Measurements from ENCODE around the gene MAML2.

MAML2 gene

DNA sequence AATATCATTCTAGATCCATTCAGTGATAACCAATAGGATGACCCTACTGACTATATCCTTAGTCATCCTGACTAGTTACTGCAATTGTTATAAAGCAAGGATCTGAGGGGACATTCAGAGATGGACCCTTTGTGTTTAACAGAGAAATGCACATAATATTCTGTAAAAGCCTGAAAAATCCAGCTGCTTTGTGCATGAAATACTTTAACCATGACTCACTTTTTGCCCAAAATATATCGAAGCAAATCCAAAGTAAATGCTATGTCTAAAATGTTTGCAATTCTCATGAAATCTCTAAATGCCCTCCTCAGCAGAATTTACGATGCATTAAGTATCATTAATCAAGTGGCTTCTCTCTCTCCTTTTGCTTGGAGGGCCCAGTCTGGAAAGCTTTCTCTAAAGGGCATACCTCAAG is 240.3 kb downstream of the MAML2 start:
- DNase-seq (ENCODE audit: low read depth) = no peak

DNA sequence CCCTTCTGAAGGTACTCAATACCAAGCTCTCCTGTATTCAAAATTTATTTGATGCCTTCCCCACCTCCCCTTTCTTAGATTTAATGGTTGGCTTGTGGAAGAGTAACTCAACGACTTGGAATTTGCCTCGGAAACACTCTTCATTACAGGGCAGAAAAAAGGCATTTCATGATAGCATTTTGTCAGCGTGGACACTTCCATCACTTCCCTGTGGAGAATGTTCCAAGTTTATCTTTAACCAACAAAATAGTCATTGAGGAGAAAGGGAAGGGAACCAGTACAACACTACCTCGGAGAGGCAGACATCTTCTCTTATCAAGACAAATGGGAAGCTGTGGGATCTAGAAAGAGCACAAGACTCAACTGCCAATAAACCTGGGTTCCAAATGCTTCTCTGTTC is 241.8 kb downstream of the MAML2 start:
- DNase-seq (ENCODE audit: low read depth) = no peak

DNA sequence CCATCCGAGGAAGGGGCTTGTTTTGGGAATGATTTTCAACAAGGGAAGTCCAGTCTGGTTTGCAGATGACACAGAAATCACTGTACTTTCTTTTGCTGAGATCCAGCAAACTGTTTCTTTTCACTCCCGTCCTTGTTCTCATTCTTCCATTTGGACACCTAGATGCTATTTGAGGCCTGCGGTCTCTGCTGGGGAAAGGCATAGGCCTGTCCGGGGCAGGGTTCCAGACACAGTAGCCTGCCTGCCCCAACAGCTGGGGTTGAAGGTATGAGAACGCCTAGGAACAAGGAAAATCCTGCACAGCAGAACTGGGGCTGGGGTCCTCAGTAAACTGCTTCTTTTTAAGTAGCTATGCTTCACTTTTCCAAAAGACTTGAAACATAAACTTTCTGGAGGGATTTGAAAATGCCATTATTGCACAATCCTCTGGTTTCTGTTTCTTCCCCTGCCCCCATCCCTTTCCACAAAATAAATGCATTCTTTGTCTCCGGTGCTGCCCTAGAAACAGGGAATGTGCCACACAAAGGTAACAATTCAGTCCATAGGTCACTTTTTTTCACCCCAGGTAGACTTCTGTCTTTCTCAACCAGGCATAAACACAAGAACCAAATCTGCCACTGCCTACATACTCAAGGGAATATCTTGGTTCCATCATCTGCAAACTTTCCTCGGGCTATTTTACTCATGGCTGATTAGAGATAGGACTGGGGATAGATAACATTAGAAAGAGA is 244.3 kb downstream of the MAML2 start:
- no peak for DNase-seq (ENCODE audit: low read depth)

DNA sequence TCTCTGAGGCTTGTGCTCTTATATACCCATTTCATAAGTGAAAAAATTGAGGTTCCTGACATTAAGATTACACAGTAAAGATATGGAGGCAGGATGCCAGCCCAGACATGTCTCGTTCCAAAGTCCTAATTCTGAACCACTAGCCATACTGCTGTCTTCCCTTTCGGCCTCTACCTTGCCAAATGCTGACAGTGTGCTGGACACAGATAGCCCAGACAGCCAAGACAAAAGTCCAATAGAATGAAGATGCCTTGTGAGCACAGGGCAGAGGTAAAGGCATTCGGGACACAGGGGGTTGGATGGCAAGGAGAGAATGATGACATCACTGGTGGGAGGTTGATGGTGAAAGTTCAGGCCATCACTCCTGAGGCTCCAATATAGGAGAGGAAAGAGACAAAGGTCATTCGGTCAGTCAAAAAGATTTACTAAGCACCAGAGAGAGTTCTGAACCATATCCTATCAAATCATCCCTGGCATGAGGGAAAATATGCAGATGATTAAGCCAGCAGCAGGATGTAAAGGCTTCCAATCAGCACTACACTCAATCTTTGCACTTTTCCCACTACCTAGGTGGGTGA is 245.1 kb downstream of the MAML2 start:
- DNase-seq (ENCODE audit: low read depth) = no peak

DNA sequence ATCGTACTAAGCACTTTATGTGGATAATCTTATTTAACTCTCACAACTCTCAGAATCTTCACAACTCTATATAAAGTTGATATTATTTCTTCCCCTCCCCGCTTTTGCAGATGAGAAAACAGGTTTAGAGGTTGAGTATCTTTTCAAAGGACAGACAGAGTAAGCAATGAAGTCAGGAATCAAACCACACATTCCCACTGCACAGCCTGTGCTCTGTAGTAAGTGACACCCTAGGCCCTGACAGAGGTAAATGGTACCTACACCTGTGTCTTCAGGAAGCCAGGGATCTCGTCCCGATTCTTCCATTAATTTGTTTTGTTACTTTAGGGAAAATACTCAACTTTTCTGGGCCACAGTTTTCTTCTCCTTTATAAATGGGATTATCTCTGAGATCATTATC is 246.6 kb downstream of the MAML2 start:
- DNase-seq (ENCODE audit: low read depth) = no peak

DNA sequence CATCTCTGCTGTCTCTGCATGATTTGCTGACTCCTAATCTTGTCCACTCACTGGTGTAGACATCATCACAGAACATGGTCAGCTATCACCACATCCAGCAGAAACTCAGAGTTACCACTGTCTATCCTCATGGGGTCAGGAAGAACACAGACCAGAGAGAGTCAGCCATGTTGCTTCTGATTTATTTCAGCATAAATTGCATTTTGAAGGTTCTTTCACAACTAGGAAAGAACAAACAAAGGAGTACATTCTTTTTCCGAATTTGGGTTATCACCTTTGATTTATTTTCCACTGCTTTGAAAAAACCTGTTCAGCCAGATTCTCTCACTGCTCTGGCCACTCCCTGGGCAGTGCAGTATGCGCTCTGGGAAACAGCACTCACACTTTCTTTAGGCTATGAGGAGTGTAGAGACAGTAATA is 247.1 kb downstream of the MAML2 start:
- no peak for DNase-seq (ENCODE audit: low read depth)

DNA sequence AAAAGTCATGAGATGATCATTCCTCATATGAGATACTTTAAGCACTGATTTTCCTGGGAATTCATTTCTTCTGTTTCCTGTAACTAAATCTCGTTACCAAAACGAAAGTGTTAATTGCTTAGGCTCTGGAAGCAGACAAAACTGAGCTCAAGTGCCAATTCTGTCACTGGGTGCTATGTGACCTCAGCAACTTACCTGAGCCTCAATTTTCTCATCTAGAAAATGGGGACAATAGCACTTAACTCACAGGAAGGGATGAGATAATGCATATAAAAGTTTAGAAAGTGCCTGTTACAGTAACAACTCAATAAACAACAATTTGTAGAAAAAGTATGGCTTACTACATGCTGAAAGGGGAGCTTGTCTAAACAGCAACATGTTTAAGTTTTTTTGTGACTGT is 248.8 kb downstream of the MAML2 start:
- no peak for DNase-seq (ENCODE audit: low read depth)

DNA sequence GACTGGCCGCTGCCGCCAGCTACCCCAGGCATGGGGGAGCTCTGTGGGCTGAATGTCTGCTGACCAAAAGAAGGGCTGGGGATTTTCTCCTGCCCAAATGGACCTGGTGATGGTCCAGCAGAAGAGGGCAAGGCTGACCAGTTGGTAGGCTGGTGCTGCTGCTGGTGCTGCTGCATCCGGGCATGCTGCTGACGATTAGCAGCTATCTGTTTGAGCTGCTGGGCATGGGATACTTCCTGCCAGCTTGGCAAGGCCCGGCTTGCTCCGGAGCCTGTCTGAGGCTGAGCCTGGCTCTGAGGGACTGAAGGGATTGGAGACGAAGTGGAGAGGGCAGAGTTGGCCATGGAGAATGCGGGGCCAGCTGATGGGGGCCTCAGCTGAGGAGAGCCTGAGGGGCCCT is 250.5 kb downstream of the MAML2 start:
- DNase-seq (ENCODE audit: low read depth) = no peak

DNA sequence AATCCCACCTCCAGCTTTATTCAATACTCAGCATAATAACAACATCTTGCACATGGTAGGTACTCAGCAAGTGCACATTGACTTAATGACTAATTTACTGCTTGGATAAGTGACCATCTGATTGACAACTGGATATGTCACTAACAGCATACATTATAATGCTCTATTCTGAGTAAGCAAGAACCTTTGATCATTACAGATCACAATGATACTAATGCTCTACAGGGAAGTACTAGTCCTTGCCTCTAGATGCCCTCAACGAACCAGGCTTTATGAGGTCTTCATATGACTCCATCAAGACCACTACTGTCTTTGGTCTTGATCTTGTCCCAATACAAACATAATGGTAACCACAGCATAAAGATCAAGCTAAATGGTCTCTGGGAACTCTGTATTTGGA is 251.5 kb downstream of the MAML2 start:
- no peak for DNase-seq (ENCODE audit: low read depth)

DNA sequence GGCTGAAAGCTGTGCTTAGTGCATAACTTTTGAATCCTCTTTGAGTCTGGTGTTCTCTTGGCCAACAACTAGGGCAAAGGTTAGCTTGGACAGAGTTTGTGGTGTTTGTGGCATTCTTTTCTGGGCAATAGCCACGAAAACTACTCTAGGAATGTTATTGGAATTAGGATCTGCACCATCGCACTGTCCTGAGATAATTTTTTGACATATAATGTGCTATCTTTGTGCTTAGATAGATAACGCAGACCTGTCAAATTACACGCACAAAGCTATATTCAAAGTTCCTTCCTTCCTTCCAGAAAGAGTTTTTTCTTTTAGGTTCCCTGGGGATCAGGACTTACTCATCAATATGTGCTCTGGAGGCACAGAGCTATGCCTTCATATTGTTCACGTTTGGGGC is 252.3 kb downstream of the MAML2 start:
- DNase-seq (ENCODE audit: low read depth) = no peak

DNA sequence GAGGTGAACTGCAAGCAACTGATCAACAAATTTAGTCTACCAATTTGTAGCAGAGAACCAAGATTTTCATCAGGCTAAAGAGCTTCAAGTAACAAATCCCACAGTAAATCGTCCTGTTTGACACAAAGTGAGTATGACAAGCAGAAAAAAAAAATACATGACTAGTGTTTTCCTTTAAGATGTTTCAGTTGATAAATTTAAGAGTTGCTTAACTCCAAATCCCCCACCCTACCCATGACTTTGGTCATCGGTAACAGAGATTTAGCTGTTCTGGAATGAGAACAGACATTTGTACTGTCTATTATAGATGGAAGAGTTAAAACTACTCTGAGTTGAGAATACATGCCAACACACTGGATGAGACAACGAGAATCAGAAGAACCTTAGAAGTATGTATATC is 254.1 kb downstream of the MAML2 start:
- no peak for DNase-seq (ENCODE audit: low read depth)

DNA sequence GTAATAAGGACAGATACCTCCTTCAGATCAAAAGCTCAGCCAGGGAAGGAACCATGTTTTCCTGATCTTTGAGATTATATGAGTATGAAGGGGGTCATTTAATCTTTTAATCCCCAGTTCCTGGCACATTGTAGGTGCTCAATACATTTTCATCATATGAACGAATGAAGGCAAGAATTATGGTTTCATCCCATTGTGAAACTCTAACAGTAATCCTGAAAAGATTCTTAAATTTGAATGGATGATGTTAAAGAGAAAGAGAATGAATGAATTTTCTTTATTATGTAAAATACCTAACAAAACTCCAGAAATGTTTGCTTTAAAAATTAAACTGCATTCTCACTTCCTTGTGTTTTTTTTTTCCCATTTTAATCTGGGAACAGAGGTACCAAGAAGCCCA is 256.9 kb downstream of the MAML2 start:
- no peak for DNase-seq (ENCODE audit: low read depth)

DNA sequence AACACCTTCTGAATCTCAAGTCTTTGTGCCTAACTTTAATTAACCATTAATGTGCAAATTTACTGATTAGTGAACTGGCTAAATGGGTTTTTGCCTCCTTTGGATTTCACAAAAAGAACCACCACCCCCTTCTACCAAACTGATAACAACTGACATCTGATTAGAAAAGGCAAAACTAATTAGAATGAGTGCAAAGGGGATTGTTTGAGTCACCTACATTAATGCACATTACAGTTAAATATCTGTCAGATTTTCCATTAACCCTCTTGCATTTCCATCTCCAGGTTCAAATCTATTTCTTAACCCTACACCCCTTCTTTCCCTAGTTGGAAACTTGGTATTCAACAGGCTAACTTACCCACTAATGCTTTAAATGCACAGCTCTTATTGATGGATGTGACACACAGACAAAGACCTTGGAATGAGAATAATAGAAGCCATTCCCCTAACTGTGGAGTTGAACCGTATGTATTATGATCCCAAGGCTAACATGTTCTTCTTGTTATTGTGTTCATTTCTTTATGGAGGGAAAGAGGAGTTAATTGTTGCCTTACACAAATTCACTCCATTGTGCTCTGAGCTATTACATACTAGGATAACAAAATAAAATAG is 257.6 kb downstream of the MAML2 start:
- no peak for DNase-seq (ENCODE audit: low read depth)

DNA sequence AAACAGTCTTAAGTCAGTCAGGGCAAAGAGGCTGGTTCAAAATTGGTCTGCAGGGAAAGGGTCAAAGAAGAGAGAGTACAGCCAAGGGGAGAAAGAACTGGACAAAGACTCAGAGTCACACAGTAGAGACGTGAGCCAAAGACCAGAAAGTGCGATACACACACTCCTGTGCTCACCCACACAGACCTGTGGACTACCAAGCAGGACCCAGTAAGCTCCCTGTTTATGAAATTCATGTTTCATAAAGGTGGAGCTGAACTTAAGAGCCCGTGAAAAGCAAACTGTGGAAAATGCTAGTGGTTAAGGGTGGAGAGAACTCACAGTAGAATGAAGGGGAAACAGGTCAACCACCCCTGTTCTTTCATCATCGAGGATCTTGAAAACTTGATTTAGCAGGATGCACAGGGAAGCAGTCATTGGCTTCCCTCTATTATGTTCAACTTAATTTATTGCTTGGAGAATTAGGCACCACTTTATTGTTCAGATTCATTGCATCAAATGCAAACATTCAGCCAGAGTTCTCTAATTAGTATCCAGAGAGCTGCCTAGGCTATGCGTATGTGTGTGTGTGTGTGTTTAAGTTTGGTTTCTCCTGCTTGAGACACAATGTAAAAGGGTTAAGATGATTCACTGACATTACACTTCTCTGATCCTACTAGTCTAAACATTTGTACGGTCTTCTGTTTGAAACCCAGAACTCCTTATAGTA is 258.2 kb downstream of the MAML2 start:
- DNase-seq (ENCODE audit: low read depth) = no peak

DNA sequence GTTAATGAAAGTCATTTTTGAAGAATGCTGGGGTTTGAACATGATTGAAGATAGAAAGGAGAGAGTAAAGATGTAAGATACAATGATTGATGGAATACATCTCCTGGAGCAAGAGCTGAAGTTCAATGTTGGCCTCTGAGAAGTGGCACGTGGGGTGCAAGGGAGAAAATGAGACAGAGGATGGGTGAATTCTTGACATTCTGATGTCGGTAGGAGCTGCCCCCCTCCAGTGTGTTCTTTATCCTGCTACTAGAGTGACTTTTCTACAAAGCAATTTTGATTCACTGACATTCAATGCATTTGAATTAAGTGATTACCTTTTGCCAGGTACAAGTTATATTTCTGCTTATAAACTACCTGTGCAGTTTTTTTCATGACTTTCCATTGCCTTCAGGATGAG is 260.1 kb downstream of the MAML2 start:
- DNase-seq (ENCODE audit: low read depth) = no peak

DNA sequence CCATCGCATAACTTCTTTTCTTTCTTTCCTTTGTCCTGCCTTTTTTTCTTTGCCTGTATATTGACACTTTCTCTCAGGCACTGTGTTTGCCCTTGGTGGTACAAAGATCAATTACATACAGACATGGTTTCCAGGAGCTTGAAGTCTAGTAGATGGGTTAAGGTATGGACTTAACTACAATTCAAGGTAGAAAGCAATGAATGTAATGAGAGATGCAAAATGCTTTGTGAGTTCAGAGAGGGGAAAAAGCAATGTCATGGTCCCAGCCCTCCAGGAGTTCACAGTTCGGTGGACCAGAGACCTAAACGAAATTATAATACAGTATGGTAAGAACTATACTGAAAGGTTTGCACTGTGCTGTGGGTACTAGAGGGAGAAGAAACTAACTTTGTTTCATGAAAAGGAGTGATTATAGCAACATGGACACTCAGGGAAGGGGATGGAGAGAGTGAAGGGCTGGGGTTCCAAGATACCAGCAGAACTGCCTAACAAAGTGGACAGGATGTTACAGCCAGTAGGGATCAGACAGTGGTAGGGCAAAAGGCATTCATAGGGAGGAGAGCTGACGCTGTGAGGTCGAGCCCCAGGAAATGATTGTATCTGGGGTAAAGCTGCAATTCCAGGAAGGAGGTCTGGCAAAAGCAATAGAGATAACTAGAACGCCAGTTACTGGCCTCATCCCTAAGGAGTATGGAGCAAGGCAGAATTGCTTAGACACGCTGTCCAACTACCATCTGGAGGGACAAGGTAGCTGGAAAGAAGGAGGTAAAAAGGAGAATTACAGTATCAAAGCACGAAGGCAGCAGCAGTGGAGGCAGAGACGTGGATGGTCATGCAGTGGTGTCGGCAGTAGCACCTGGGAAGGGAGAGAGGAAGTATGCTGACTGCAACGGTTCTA is 260.7 kb downstream of the MAML2 start:
- no peak for DNase-seq (ENCODE audit: low read depth)

DNA sequence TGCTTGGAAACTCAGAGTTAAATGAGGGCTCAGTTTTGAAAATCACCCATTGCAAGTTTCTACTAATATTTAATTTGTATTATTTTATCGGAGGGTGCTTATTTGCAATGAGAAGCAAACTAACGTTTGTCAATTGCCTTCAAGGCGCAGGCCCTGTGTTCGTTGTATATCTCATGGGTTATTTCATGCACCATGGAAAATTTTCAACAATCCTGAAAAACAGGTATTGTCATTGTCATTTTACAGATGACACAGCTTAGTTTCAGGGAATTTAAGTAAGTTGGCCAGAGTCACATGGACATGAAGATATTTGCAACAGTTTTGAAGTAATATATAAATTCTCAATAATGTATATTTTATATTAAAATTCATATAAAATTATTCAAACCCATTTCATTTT is 261.4 kb downstream of the MAML2 start:
- no peak for DNase-seq (ENCODE audit: low read depth)

DNA sequence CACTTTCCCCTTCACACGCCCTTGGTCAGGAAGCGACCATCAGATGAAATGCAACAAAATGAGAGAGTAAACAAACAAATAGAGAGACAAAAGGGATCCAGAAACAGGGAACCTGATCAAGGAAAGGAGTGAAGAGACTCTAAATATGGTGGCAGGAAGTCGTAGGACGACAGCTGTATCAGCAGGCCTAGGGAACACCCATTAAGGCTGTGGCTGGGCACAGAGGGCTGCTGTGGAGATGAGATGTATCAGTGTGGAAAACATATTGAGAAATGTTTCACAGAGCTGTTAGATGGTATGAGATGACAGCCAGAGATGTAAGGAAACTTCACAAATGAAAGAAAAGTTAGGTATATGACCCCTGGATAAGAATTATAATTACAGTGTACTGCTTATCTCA is 263.3 kb downstream of the MAML2 start:
- no peak for DNase-seq (ENCODE audit: low read depth)

DNA sequence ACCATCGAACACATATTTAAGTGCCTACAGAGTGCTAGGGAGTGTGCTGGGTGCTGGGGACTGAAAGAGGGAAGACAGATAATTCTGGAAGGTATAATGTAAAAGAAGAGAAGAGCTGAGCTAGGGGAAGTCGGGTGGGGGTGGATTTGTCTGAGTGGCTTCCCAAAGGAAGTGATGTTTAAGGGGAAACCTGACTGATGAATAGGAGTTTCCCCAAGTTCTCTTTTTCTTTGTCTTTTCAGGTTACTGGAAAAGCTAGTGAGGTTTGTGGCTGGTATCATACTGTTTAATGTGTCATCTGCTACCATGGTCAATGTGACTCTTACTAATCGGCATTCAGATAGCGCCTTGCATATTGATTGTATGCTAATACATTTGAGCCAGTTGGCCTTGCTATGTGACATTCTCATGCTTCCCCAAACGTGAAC is 267.4 kb downstream of the MAML2 start:
- no peak for DNase-seq (ENCODE audit: low read depth)

DNA sequence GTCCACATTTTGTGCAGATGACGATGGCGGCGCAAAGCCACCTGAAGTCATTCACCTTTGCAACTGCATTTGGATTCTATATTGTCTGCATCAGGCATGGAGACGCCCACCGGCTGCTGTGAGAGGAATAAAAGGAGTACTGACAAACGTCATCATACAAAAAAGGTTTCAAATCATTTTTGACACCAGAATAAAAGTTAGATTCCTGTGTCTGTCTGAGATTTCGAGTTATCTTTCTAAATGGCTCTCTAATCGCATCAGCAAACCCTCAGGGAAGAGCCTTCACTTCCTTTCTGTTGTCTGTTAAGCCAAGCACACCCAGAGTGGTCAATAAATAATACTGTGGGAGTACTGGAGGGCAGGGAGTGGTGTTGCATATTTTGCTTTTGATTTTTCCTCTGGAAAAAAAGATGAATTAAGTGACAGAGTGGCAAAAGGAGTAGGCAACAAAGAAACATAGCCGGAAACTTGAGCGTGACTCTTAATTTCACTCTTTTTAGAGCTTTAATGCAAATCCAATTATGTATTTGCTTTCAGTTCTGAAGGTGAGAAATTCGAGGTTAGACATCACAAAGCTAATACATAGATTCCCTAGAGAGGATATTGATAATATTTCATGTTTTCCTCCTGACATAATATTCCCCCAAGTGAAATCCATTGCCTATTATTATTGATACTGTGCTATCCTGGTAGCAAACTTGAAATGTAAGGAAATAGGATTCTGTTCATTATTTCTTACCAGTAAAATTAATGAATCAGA is 268.3 kb downstream of the MAML2 start:
- DNase-seq (ENCODE audit: low read depth) = no peak

DNA sequence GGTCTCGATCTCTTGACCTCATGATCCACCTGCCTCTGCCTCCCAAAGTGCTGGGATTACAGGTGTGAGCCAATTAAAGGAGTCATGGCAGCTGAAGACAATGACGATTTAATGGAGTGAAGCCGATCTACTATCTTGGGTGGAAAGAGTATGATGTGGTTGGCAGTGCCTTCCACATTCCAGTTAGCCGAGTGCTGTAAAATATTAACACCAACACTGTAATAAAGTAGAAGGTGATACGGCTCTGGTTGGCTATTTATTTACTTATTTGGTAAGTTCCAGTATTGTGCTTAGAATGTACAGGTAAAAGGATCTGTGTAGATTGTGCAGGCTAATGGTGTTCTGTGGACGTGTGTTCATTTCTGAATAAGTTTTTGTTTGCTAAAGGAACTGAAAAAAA is 269.5 kb downstream of the MAML2 start:
- no peak for DNase-seq (ENCODE audit: low read depth)

All from activated T-helper 9 cell treated with anti-CD3 and anti-CD28 coated beads, Interleukin-2, amount 50 U/mL, for 16 hours (primary cell).